HG03066 (cell line): Measurements from ENCODE around the gene IGFBP5.

Source experiments
- ATAC-seq: cut with Tn5 transposase; IDR thresholded peaks from one replicate; pipeline ENCODE4 v1.9.1; 2021; ENCODE audit warnings: low read depth; ENCODE audit not compliant: unreplicated experiment

Gene IGFBP5

GRCh38 chr2:216690456-216690852 is 4.9 kb downstream of the IGFBP5 start:
- ATAC-seq: no peak

- ATAC-seq: no peak
These were observed 6.0 kb downstream of the IGFBP5 start for GRCh38 chr2:216689397-216689796.

GRCh38 chr2:216688731-216689340 is 6.5 kb downstream of the IGFBP5 start:
- ATAC-seq: no peak

GRCh38 chr2:216687646-216688045 is 7.7 kb downstream of the IGFBP5 start:
- ATAC-seq: no peak

- ATAC-seq: no peak
These were observed 8.2 kb downstream of the IGFBP5 start for GRCh38 chr2:216687111-216687510.

- ATAC-seq: no peak
These were observed 9.9 kb downstream of the IGFBP5 start for GRCh38 chr2:216685327-216685875.

- ATAC-seq: no peak
These were observed 11.5 kb downstream of the IGFBP5 start for GRCh38 chr2:216683846-216684245.

GRCh38 chr2:216681683-216682082 is 13.7 kb downstream of the IGFBP5 start:
- no peak for ATAC-seq

GRCh38 chr2:216680951-216681629 is 14.3 kb downstream of the IGFBP5 start:
- no peak for ATAC-seq

- no peak for ATAC-seq
These were observed 15.7 kb downstream of the IGFBP5 start for GRCh38 chr2:216679658-216680024.

GRCh38 chr2:216678813-216679657 is 16.3 kb downstream of the IGFBP5 start:
- no peak for ATAC-seq

- ATAC-seq: no peak
These were observed 17.3 kb downstream of the IGFBP5 start for GRCh38 chr2:216678098-216678465.

GRCh38 chr2:216677439-216678097 is 17.8 kb downstream of the IGFBP5 start:
- no peak for ATAC-seq

- no peak for ATAC-seq
These were observed 18.7 kb downstream of the IGFBP5 start for GRCh38 chr2:216676630-216677029.

GRCh38 chr2:216674376-216674775 is 21.0 kb downstream of the IGFBP5 start:
- ATAC-seq: no peak

GRCh38 chr2:216673609-216674008 is 21.7 kb downstream of the IGFBP5 start:
- ATAC-seq: no peak

GRCh38 chr2:216673021-216673420 is 22.3 kb downstream of the IGFBP5 start:
- ATAC-seq: no peak

- ATAC-seq: no peak
These were observed 22.9 kb downstream of the IGFBP5 start for GRCh38 chr2:216672466-216672865.

GRCh38 chr2:216671791-216672343 is 23.5 kb downstream of the IGFBP5 start:
- no peak for ATAC-seq

- ATAC-seq: no peak
These were observed 24.3 kb downstream of the IGFBP5 start for GRCh38 chr2:216671081-216671411.
